Sigmoid colon (tissue), 7 donors: Measurements from ENCODE around the gene SOCS6. TPM values are rescaled to one million over a fixed set of nuclear protein-coding genes. Genes with fewer than 3 reads are reported as not detected.
A peak's percentile ranks its signal among the peaks of the same experiment; 100 is the strongest.

Source experiments
- DNase-seq: peaks from one replicate; pipeline ENCODE4 v3.0.0-alpha.2; 2019
- H3K27ac ChIP-seq, 4 donors: fragments of 200-600 bp; sonication (generic); one replicate each; pipeline ENCODE4 v1.5.1; 2016 to 2019; ENCODE audit warnings: mild to moderate bottlenecking in 1 of 4
- H3K27me3 ChIP-seq, 3 donors: fragments of 200-600 bp; sonication (generic); one replicate each; pipeline ENCODE4 v1.5.1; 2019; ENCODE audit warnings: mild to moderate bottlenecking in 1 of 3
- H3K36me3 ChIP-seq, 4 donors: fragments of 200-600 bp; sonication (generic); one replicate each; pipeline ENCODE4 v1.5.1; 2016 to 2019
- H3K4me1 ChIP-seq, 4 donors: fragments of 200-600 bp; sonication (generic); one replicate each; pipeline ENCODE4 v1.5.1; 2017 to 2019
- H3K4me3 ChIP-seq, 4 donors: fragments of 200-600 bp; sonication (generic); one replicate each; pipeline ENCODE4 v1.5.1; 2017 to 2019; ENCODE audit warnings: mild to moderate bottlenecking in 2 of 4, moderate library complexity in 1 of 4
- H3K9me3 ChIP-seq, 4 donors: fragments of 200-600 bp in 3 of 4; sonication (generic) in 3 of 4; one replicate each; pipeline versions ENCODE4 v1.5.1 to v1.6.1; 2013 to 2019
- CTCF ChIP-seq, 4 experiments: fragments of 450-650 bp in 3 of 4; fragments of 200-600 bp in 1 of 4; IDR thresholded peaks; one replicate each; pipeline ENCODE4 v1.5.1; 2016 to 2019; ENCODE audit warnings: antibody characterized with exemption in 4 of 4, mild to moderate bottlenecking in 3 of 4, moderate library complexity in 2 of 4
- EP300 ChIP-seq, 4 donors: sonication (generic); formaldehyde crosslinking; IDR thresholded peaks; one replicate each; pipeline ENCODE4 v1.6.1; 2017; ENCODE audit warnings: antibody characterized with exemption in 4 of 4
- POLR2A ChIP-seq, 2 donors: fragments of 450-650 bp; IDR thresholded peaks; one replicate each; pipeline ENCODE4 v1.6.1; 2016; ENCODE audit warnings: antibody characterized with exemption in 2 of 2, mild to moderate bottlenecking in 2 of 2, moderate library complexity in 2 of 2
- POLR2AphosphoS5 ChIP-seq, 4 donors: sonication (generic); formaldehyde crosslinking; IDR thresholded peaks; one replicate each; pipeline ENCODE4 v1.6.1; 2017; ENCODE audit warnings: antibody characterized with exemption in 4 of 4
- WGBS, 2 donors: extraction: QIAGEN DNeasy Blood & Tissue Kit; methylation state at CpG; one replicate each; pipeline ENCODE4 v1.1.7; 2013; 5-methylcytosine and 5-hydroxymethylcytosine counted together
- intact Hi-C: fragments of 100-400 bp; cut with DNase I; formaldehyde crosslinking; loops from one replicate; pipeline ENCODE4 v1.15.1; 2023
- polyA plus RNA-seq, 3 donors: library from polyadenylated mRNA; stranded (reverse); fragments of 200-250 nt; gene quantifications; one replicate each; pipeline ENCODE4 v1.2.3, GENCODE V29; 2013
- total RNA-seq, 4 donors: library from RNA; depleted of rRNA; stranded (reverse); fragments of >200 nt; gene quantifications; one replicate each; pipeline ENCODE4 v1.1.0, GENCODE V29; 2016
- donor health status: healthy with polysubstance abuse.
- donor health status: Bipolar disorder and iron deficiency.
- donor health status: healthy.

Gene SOCS6
- total and polyA plus RNA-seq, 7 donors = 11.4 to 23.9 (median 18.5) TPM

GRCh38 chr18:70287731-70288130 is 1.1 kb upstream of the SOCS6 start:
- Histone ChIP-seq H3K27ac (peak overlapping the region in 1 of 4 donors; percentile 94), H3K36me3 (no peaks in the 10 kb centered on the region), H3K27me3 (no peaks in the 10 kb centered on the region), H3K9me3 (no peaks in the 10 kb centered on the region), H3K4me3 (peak overlapping the region in 3 of 4 donors; percentile 71 to 86 (median 83)), H3K4me1 (peaks cover 0 to 34% (median 28%) of the 10 kb centered on the region in 4 donors)
- DNase-seq = no peak
- TF ChIP-seq POLR2A (IDR thresholded peaks at IDR 0.05) (no peak), CTCF (IDR thresholded peaks at IDR 0.05) (no peak), EP300 (IDR thresholded peaks at IDR 0.05) (no peak), POLR2AphosphoS5 (IDR thresholded peaks at IDR 0.05) (no peak)
- intact Hi-C loops = no loop called here
- WGBS, 2 donors = 87 to 90% methylated on average over 2 of the region's 2 CpGs

GRCh38 chr18:70288171-70288850 is 534 bp upstream of the SOCS6 start:
- H3K36me3 ChIP-seq = no peaks in the 10 kb centered on the region
- peak; percentile 78 for DNase-seq
- H3K27ac ChIP-seq = peak overlapping the region; percentile 87 to 94 (median 92)
- no peaks in the 10 kb centered on the region for H3K9me3 ChIP-seq
- TF ChIP-seq POLR2AphosphoS5 (IDR thresholded peaks at IDR 0.05) = no peak
- no peak for TF ChIP-seq POLR2A (IDR thresholded peaks at IDR 0.05)
- TF ChIP-seq CTCF (IDR thresholded peaks at IDR 0.05) = no peak
- no peak for TF ChIP-seq EP300 (IDR thresholded peaks at IDR 0.05)
- no peaks in the 10 kb centered on the region for H3K27me3 ChIP-seq
- H3K4me1 ChIP-seq = peaks cover 0 to 40% (median 34%) of the 10 kb centered on the region in 4 donors
- 2 to 4% methylated on average over 49 to 50 of the region's 50 CpGs for WGBS, 2 donors
- peak overlapping the region; percentile 71 to 86 (median 84) for H3K4me3 ChIP-seq
- intact Hi-C loops = no loop called here

GRCh38 chr18:70289351-70290312 is 787 bp downstream of the SOCS6 start:
- H3K27me3 ChIP-seq = no peaks in the 10 kb centered on the region
- H3K36me3 ChIP-seq = no peaks in the 10 kb centered on the region
- no peaks in the 10 kb centered on the region for H3K9me3 ChIP-seq
- H3K27ac ChIP-seq = peak overlapping the region; percentile 87 to 94 (median 92)
- peak overlapping the region; percentile 71 to 86 (median 84) for H3K4me3 ChIP-seq
- 1 to 2% methylated on average over 87 of the region's 87 CpGs for WGBS, 2 donors
- H3K4me1 ChIP-seq = peaks cover 0 to 53% (median 43%) of the 10 kb centered on the region in 4 donors
- intact Hi-C loops = loop anchor here (1.0 to 5.0 kb wide), 3 partner anchors 48 to 143 kb away; partner anchors contain the start of gene RTTN
- DNase-seq = no peak
- TF ChIP-seq EP300 (IDR thresholded peaks at IDR 0.05) = no peak
- TF ChIP-seq POLR2A (IDR thresholded peaks at IDR 0.05) = no peak
- TF ChIP-seq POLR2AphosphoS5 (IDR thresholded peaks at IDR 0.05) = peak in 1 of 4 donors; percentile 20
- no peak for TF ChIP-seq CTCF (IDR thresholded peaks at IDR 0.05)

- Histone ChIP-seq H3K4me3 (peak overlapping the region in 3 of 4 donors; percentile 83 to 86 (median 86)), H3K4me1 (peaks cover 0 to 62% (median 54%) of the 10 kb centered on the region in 4 donors), H3K9me3 (no peaks in the 10 kb centered on the region), H3K27me3 (no peaks in the 10 kb centered on the region), H3K27ac (peak overlapping the region in 3 of 4 donors; percentile 92 to 94 (median 93)), H3K36me3 (no peaks in the 10 kb centered on the region)
- TF ChIP-seq EP300 (IDR thresholded peaks at IDR 0.05) (no peak), CTCF (IDR thresholded peaks at IDR 0.05) (no peak), POLR2A (IDR thresholded peaks at IDR 0.05) (no peak), POLR2AphosphoS5 (IDR thresholded peaks at IDR 0.05) (no peak)
- 18 to 66% methylated on average over 11 of the region's 11 CpGs for WGBS, 2 donors
- intact Hi-C loops = loop anchor here (5.0 kb wide), 2 partner anchors 47 to 142 kb away; no protein-coding TSS in a partner anchor
- DNase-seq = no peak
Measured at GRCh38 chr18:70290482-70291294, 1.8 kb downstream of the SOCS6 start.
